HG02885 (cell line): ENCODE data around the gene CCDC24.
A peak's percentile ranks its signal among the peaks of the same experiment; 100 is the strongest.

Source experiments
- ATAC-seq: cut with Tn5 transposase; IDR thresholded peaks from one replicate; pipeline ENCODE4 v1.9.1; 2021; ENCODE audit warnings: mild to moderate bottlenecking; ENCODE audit not compliant: unreplicated experiment, poor library complexity

The CCDC24 gene

DNA sequence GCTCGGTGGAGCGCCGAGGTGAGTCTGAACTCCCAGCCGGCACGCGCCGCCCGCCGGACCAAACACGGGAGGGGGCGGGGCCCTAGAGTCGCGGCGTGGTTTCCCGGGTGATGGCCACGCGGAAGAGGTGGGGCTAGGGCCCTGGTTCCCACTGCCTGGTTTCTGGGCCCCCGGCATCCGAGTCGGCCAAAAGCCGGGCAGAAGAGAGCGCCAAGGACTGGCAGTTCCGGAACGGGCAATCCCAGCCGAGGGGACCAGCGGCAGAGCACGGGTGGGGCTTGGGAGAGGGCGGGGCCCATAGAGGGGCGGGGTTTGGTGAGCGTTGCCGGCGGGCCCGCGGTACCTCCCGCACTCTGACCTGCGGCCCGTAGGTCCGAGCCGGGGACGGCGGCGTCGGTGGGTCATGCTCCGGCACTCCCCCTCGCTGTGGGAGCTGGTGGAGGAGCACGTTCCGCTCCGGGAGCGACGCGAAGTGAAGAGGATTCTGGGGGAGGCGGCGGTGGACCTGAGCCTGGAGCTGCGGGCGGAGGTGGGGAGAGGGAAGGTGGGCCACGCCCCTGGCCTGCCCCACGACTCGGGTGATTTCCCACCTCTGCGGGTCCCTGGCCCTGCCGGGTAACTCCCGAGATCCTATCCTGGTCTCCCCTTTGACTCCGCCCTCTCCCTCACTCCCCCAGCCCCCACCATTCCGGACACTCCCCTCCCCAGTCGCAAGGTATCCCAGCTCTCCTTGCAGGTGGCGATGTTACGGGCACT, at the start of gene CCDC24:
Gene CCDC24 (plus strand): TSS at position 124 of the 756 bp plus-strand sequence. CDS start 280 bp downstream, at position 404.
- peak; percentile 88 for ATAC-seq

DNA sequence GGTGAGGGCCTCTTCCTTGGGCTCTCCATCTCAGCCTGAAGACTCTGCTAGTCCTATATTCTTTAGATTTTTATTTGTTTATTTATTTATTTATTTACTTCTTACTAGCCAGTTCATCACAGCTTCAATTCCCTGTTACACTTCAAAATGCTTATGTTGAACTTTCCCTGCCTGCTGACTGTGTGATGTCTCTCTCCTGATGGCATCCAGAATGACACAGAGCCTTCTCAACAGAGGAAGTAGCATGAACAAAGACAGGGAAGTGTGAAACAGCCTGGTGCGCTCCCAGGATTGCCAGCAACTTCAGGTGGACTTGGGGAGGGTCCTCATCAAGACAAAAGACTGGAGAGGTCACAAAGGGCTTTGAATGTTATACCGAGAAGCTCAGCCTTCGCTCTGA, 49.0 kb upstream of the CCDC24 start:
- no peak for ATAC-seq

- no peak for ATAC-seq
These were observed 46.5 kb upstream of the CCDC24 start for GRCh38 chr1:43944860-43945259.

GRCh38 chr1:43945674-43946235, 45.6 kb upstream of the CCDC24 start:
- ATAC-seq = no peak

DNA sequence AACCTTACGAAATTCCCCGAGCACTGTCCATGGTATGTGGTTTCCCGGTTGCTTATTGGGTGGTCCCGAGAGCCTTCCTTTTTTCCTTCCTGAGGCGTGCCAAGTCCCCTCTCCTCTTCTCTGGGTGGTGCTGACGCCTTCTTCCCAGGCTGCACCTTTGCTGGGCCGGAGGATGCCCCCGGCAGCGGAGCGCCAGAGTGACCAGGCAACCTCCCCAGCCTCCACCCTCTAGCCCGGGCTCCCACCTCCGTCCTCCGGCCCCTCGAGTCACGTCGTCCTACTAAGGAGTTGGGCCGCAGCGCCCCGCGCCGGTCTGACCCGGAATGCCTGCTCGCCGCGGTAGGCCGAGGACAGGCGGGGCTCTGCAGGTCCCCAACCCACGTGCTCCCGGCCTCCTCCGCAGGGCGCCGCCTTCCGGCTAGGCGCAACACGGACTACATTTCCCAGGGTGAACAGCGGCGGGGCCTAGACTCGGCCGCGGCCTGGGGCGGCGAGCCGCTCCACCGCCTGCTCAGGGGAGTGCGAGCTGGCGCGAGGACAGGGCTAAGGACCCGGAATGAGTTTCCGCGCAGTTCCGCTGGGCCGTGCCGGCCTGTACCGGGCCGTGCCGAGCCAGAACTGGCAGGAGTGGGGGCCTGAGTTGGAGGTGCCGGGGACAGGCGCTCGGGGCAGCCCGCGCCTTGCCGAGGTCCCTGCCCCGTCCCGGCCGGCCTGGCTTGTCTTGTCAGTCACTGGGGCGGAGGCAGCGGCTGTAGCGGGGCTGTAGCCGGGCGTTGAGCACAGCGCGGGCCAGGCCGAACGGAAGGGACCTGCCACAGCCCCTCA, 45.0 kb upstream of the CCDC24 start, which contains the start of gene IPO13:
Gene IPO13 (plus strand): TSS at position 715 of the 825 bp plus-strand sequence. CDS start 651 bp downstream, outside the sequence.
- peak; percentile 92 for ATAC-seq

GRCh38 chr1:43947061-43947873, 44.1 kb upstream of the CCDC24 start:
- ATAC-seq = no peak

DNA sequence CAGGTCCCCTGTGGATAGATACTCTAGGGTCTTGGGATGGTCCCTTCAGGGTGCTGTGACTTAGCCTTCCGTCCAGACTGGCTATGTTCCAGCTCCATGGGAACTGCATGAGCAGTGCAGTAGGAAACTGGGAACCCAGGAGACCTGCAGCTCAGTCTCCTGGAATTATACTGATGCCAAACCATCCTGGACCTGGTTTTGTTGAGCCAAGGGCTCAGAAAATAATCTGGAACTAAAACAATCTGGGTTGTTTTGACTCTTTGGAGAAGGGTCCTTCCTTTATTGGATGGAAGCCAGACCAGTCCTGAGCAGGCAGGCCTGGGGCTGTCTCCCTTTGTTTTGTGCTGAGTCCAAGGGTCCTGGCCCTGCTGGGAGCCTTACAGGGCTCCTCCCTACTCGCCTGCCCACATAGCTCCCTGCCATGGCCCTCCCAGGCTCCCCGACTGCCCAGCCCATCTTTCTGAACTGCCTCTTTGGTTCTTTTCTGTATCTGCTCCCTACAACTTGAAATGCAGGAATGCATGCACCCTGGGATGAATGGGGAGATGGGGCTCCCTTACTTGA, 43.4 kb upstream of the CCDC24 start:
- ATAC-seq = no peak

- ATAC-seq = no peak
These were observed 41.7 kb upstream of the CCDC24 start for GRCh38 chr1:43949678-43950077.

- ATAC-seq = no peak
These were observed 40.1 kb upstream of the CCDC24 start for GRCh38 chr1:43951021-43951985.

GRCh38 chr1:43952731-43953346, 38.6 kb upstream of the CCDC24 start:
- no peak for ATAC-seq

GRCh38 chr1:43953361-43953760, 38.0 kb upstream of the CCDC24 start:
- ATAC-seq = no peak

GRCh38 chr1:43954036-43954435, 37.4 kb upstream of the CCDC24 start:
- no peak for ATAC-seq

DNA sequence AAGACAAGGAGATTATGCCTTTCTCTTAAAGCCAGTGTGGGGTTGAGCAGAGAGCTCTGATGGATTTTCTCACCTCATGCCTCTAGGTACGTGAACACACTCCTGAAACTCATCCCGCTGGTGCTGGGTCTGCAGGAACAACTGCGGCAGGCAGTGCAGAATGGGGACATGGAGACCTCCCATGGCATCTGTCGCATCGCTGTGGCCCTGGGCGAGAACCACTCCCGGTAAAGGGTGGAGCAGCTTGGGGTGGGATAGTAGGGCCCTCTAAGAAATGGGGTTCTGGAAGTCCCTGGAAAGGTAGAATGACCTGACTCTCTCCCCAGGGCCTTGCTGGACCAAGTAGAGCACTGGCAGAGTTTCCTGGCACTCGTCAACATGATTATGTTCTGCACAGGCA, 35.2 kb upstream of the CCDC24 start:
- ATAC-seq = no peak

- no peak for ATAC-seq
These were observed 33.9 kb upstream of the CCDC24 start for GRCh38 chr1:43957407-43958040.

DNA sequence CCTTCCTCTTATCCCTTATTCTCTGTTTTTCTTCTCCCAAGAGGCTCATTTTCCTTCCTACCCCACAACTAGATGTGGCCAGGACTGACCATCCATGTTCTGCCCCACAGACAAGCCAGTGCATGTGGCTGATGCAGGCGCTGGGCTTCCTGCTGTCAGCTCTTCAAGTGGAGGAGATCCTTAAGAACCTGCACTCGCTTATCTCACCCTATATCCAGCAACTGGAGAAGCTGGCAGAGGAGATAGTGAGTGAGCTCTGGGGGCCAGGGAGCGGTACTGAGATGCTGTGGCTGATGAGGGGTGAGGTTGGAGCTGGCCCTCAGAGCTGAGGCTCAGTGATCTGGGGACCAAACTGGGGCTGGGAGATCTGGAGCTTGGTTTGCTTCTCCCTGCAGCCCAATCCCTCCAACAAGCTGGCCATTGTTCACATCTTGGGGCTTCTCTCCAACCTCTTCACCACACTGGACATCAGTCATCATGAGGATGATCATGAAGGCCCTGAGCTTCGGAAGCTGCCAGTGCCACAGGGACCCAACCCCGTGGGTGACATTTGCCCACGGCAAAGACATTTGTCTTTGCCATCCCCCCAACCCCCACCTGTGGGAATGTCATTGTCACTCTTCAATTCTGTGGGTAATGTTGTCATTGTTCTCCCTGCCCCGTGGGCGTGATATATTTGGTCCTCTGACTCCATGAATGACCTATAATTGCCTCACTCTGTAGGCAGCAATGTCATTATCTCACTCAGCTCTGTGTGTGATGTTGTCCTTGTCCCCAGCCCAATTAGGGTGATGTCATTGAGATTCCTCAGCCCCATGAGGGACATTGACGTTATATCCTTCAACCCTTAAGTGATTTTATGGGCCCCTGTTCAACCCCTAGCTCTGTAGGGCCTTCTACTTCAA, 32.8 kb upstream of the CCDC24 start:
- no peak for ATAC-seq

DNA sequence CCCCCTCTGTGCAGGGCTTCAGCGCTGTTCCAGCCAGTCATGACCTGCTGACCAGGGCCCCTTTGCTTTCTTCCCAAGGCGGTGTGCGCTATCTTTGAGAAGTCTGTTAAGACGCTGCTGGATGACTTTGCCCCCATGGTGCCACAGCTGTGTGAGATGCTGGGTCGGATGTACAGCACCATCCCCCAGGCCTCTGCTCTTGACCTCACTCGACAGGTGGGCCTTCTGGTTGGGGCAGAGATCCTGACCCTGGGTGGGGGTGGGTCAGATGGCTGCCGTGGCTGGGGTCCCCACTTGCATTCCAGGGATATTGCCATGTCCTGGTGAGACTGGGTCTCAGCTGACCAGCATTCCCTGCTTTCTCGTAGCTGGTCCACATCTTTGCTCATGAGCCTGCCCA, 30.6 kb upstream of the CCDC24 start:
- ATAC-seq = no peak

DNA sequence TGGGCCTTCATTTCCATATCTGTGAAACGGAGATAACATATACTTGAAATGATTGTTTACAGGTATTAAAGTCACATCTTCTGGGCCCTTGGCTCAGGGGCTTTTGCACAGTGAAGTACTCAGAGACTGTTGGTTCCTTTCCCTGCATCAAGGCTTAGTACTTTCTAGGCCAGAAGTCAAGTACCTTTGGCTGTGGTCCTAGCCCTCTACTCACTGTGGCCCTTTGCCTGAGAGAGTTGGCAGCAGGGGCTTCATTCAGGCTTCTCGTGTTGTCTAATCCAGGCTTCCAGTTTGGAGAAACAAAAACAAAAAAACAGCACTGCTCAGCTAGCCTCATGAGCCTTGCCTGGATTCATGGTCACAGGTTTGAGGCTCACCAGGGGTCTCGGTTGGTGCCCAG, 29.7 kb upstream of the CCDC24 start:
- ATAC-seq = no peak
